ENCODE results near the gene TNIK. TPM values are rescaled to one million over a fixed set of nuclear protein-coding genes. Genes with fewer than 3 reads are reported as not detected.

Gene TNIK
- total and polyA plus RNA-seq, 3 donors from 2014 or later = 39.3 to 99.6 (median 83.5) TPM

- Histone ChIP-seq H3K4me1 (no peaks in the 10 kb centered on the region), H3K27me3 (no peaks in the 10 kb centered on the region), H3K9me3 (no peaks in the 10 kb centered on the region), H3K4me3 (no peak overlapping the region), H3K36me3 (ENCODE audit: low read depth, missing control alignments) (no peaks in the 10 kb centered on the region), H3K27ac (no peak overlapping the region)
- intact Hi-C loops (cut with DNase I; ENCODE audit: low total_unique reads) = no loop called here
- no peak for DNase-seq
- TF ChIP-seq POLR2A (IDR thresholded peaks at IDR 0.05) = no peak
- TF ChIP-seq CTCF (IDR thresholded peaks at IDR 0.05) = no peak
- WGBS, 2 donors = 82 to 83% methylated on average over 5 of the region's 5 CpGs
Observed at GRCh38 chr3:171013822-171014748, 446.1 kb downstream of the TNIK start.

DNA sequence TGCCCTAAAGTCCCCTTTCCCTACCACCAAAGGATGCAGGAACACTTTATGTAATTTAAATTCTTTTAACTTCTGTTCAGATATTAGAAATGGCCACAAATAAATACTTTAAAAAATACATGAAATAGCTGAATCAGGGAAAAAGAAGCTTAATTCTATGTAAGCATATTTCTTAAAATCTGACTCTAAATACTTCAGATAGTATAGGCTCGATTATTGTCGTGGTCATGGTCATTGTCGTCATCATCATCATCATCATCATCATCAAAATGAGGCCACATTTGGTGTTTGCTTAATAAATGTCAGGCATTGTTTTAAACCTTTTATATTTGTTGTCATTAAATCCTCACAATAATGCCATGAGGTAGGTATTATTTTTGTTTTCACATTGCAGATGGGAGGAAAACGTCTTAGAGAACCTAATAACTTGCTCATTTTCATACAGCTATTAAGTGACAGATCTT lies 448.3 kb downstream of the TNIK start:
- Histone ChIP-seq H3K27ac (no peak overlapping the region), H3K4me3 (no peak overlapping the region), H3K9me3 (no peaks in the 10 kb centered on the region), H3K27me3 (no peaks in the 10 kb centered on the region), H3K4me1 (no peaks in the 10 kb centered on the region), H3K36me3 (ENCODE audit: low read depth, missing control alignments) (no peaks in the 10 kb centered on the region)
- DNase-seq = no peak
- 88 to 95% methylated on average over 4 of the region's 4 CpGs for WGBS, 2 donors
- TF ChIP-seq CTCF (IDR thresholded peaks at IDR 0.05) = no peak
- intact Hi-C loops (cut with DNase I; ENCODE audit: low total_unique reads) = no loop called here

MicroRNAs within 50 kb of the gene (microRNA counts, 767-probe panel; counts per million panel counts)
- microRNA hsa-miR-569 = 0 to 152 counts per million in 2 donors

Small RNA genes within 50 kb of the gene (microRNA-seq; reads per million reads assigned to microRNA genes)
- gene MIR569 (ENCODE audit: borderline number of aligned reads in 2 of 2, borderline replicate concordance in 1 of 2) = 0 reads per million in 2 donors

Small RNA genes within 50 kb of the gene (small RNA-seq; reads per million reads assigned to genes)
- 0 to 0.55 reads per million in 2 donors for gene MIR569
- 0 reads per million in 2 donors for gene RF00019
- 0 reads per million in 2 donors for gene RNU6-348P
